Thyroid gland (tissue), 4 donors: ENCODE results near the gene SLC35E1. TPM values are rescaled to one million over a fixed set of nuclear protein-coding genes. Genes with fewer than 3 reads are reported as not detected.
A peak's percentile ranks its signal among the peaks of the same experiment; 100 is the strongest.

Experiments used
- DNase-seq, 2 donors: peaks; one replicate each; pipeline ENCODE4 v3.0.0-alpha.2; 2019
- H3K27ac ChIP-seq, 3 donors: fragments of 200-600 bp; sonication (generic); 1 replicate in 2 of 3; 2 replicates in 1 of 3; pipeline ENCODE4 v1.5.1; 2016 to 2019; ENCODE audit warnings: mild to moderate bottlenecking in 1 of 3, moderate library complexity in 1 of 3
- H3K27me3 ChIP-seq: fragments of 200-600 bp; sonication (generic); one replicate; pipeline ENCODE4 v1.5.1; 2019
- H3K36me3 ChIP-seq, 2 donors: fragments of 200-600 bp; sonication (generic); one replicate each; pipeline ENCODE4 v1.5.1; 2016 to 2019
- H3K4me1 ChIP-seq, 2 donors: fragments of 200-600 bp; sonication (generic); one replicate each; pipeline ENCODE4 v1.5.1; 2017 to 2019
- H3K4me3 ChIP-seq, 3 donors: fragments of 200-600 bp; sonication (generic); replicated peaks in 1 of 3; 1 replicate in 2 of 3; 2 replicates in 1 of 3; pipeline ENCODE4 v1.5.1; 2016; ENCODE audit warnings: mild to moderate bottlenecking in 1 of 3
- H3K9me3 ChIP-seq: fragments of 200-600 bp; sonication (generic); one replicate; pipeline ENCODE4 v1.5.1; 2017
- POLR2A ChIP-seq, 2 donors: fragments of 450-650 bp; IDR thresholded peaks; one replicate each; pipeline ENCODE4 v1.6.1; 2017; ENCODE audit warnings: antibody characterized with exemption in 2 of 2, mild to moderate bottlenecking in 2 of 2, moderate library complexity in 1 of 2
- WGBS, 2 donors: methylation state at CpG; one replicate each; pipeline ENCODE4 v1.1.5; 2017; 5-methylcytosine and 5-hydroxymethylcytosine counted together
- intact Hi-C: fragments of 100-400 bp; cut with DNase I; formaldehyde crosslinking; loops from one replicate; pipeline ENCODE4 v1.15.1; 2023
- total RNA-seq, 4 donors: library from RNA; depleted of rRNA; stranded (reverse); fragments of >200 nt; gene quantifications; one replicate each; pipeline ENCODE4 v1.2.3, GENCODE V29; 2016
- TF ChIP-seq, protein P1 (sequence below), 6 experiments: fragments of 200-600 bp in 3 of 6; fragments of 450-650 bp in 3 of 6; sonication (generic) in 3 of 6; IDR thresholded peaks; one replicate each; pipeline ENCODE4 v1.5.1; 2016 to 2019; ENCODE audit warnings: antibody characterized with exemption in 6 of 6, mild to moderate bottlenecking in 2 of 6, inconsistent platforms in 1 of 6, moderate library complexity in 1 of 6

The SLC35E1 gene
- 10 to 100 TPM; 33.3 to 49.3 (median 38.6) TPM for total RNA-seq

DNA sequence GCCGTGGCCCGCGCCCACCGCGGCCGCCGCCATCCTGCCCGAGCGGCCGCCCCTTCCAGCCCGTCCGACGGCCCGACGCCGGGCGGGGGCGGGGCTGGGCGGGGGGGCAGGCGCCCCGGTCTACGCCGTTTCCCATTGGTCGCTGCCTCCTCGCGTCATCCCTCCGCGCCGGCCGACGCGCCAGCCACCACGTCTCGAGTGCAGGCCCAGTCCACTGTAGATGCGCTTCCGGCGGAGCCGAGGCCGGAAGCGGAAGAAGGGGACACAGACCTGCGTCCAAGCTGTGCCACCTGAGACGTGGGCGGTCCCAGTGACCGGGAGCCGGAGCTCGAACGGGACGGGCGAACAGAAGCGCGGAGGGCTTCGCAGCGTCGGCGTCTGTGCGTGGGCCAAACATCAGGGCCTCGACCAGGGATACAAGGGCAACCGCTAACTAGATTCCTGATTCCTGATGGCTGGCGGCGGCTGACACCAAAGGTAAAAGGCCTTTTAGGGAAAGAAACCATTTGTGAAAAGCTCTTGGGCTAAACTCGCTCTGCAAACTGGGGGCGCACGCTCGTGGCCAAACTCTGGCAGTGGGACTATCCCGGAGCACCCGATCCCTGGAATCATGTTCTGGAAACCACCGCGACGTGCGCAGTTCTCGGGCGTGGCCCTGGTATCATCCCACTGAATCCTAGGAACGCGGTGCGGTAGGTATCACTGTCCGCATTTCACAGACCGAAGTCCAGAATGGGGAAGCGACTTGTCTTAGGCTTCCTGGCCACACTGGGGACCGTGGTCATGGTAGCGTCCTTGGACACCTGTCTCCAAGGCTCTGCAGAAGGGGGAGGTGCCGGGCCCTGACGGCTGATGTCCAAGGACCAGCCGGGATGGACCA lies at the start of gene SLC35E1:
Gene SLC35E1, minus strand, starts transcription at position 84 of the 880 bp plus-strand sequence. Its CDS starts 51 bp downstream, at position 33.
- peaks cover 22 to 23% of the 10 kb centered on the region in 2 donors for H3K36me3 ChIP-seq
- DNase-seq = peak; percentile 97
- WGBS, 2 donors = 1 to 2% methylated on average over 26 to 39 of the region's 83 CpGs
- peaks cover 24 to 25% of the 10 kb centered on the region in 2 donors for H3K4me1 ChIP-seq
- H3K27ac ChIP-seq = peak within 1 kb of the TSS; percentile 56 to 69 (median 68)
- TF ChIP-seq, protein P1, sequence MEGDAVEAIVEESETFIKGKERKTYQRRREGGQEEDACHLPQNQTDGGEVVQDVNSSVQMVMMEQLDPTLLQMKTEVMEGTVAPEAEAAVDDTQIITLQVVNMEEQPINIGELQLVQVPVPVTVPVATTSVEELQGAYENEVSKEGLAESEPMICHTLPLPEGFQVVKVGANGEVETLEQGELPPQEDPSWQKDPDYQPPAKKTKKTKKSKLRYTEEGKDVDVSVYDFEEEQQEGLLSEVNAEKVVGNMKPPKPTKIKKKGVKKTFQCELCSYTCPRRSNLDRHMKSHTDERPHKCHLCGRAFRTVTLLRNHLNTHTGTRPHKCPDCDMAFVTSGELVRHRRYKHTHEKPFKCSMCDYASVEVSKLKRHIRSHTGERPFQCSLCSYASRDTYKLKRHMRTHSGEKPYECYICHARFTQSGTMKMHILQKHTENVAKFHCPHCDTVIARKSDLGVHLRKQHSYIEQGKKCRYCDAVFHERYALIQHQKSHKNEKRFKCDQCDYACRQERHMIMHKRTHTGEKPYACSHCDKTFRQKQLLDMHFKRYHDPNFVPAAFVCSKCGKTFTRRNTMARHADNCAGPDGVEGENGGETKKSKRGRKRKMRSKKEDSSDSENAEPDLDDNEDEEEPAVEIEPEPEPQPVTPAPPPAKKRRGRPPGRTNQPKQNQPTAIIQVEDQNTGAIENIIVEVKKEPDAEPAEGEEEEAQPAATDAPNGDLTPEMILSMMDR (IDR thresholded peaks at IDR 0.05) = no peak
- TF ChIP-seq POLR2A (IDR thresholded peaks at IDR 0.05) = peak in 1 of 2 donors; percentile 87
- no peaks in the 10 kb centered on the region for H3K9me3 ChIP-seq
- peak within 1 kb of the TSS; percentile 75 to 83 (median 81) for H3K4me3 ChIP-seq
- no peaks in the 10 kb centered on the region for H3K27me3 ChIP-seq
- intact Hi-C loops = loop anchor here (5.0 kb wide), 1 partner anchor 55 kb away; the partner anchor contains the start of gene MED26

DNA sequence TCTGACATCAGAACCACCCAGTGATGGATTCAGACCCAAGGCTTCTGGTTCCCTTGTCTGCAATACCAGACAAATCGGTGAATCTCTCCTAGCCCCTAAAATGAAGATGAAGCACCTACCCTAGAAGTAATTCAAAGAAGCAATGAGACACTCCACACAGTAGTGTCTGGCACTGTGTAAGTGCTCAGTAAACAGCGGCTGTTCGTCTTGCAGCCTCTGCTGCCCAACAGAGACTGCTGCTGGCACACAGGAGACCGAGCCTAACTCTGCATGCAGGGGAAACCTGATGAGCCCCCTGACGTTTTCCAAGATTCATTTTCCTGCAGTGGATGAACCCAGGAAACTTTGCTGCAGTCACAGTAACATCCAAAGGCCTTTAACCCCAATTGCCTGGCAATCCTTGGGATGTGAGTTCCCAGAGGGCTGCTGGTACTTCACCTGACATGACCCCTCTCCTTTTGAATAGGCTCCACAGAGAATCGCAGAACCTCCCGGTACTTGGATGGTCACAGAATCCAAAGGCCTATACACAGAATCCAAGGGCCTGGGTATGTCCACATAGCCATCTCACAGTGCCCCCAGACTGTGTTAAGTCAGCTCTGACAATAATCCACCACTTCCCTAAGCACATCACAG lies 49.1 kb upstream of the SLC35E1 start:
- Histone ChIP-seq H3K27ac (no peak overlapping the region), H3K9me3 (no peaks in the 10 kb centered on the region), H3K27me3 (no peaks in the 10 kb centered on the region), H3K4me1 (peaks cover 16 to 23% of the 10 kb centered on the region in 2 donors), H3K36me3 (no peaks in the 10 kb centered on the region), H3K4me3 (no peak overlapping the region)
- TF ChIP-seq, protein P1 (IDR thresholded peaks at IDR 0.05) = no peak
- TF ChIP-seq POLR2A (IDR thresholded peaks at IDR 0.05) = no peak
- intact Hi-C loops = no loop called here
- WGBS, 2 donors = 79 to 86% methylated on average over 5 to 7 of the region's 7 CpGs
- no peak for DNase-seq

DNA sequence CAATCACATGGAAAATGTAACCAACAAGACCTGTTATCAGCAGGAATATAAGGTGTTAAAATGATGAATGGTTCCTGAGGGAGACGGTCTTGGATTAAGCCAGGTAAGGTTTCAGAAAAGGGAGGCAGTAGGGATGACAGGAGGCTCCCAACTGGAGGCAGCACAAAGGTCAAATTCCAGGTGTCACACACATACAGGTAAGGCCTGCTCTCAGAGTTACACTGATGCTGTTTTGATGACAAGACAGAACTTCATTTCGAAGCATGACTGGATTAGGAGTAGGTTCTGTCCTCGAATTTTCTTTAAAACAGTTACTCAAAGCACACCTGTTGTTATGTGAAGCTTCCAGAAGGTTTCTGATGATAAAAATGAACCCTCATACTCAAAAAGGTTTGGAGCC lies 48.4 kb upstream of the SLC35E1 start:
- Histone ChIP-seq H3K4me1 (peaks cover 15 to 20% of the 10 kb centered on the region in 2 donors), H3K9me3 (no peaks in the 10 kb centered on the region), H3K4me3 (no peak overlapping the region), H3K27me3 (no peaks in the 10 kb centered on the region), H3K36me3 (no peaks in the 10 kb centered on the region), H3K27ac (no peak overlapping the region)
- no peak for TF ChIP-seq POLR2A (IDR thresholded peaks at IDR 0.05)
- TF ChIP-seq, protein P1 (IDR thresholded peaks at IDR 0.05) = no peak
- intact Hi-C loops = no loop called here
- no peak for DNase-seq
- 79 to 81% methylated on average over 3 of the region's 3 CpGs for WGBS, 2 donors

DNA sequence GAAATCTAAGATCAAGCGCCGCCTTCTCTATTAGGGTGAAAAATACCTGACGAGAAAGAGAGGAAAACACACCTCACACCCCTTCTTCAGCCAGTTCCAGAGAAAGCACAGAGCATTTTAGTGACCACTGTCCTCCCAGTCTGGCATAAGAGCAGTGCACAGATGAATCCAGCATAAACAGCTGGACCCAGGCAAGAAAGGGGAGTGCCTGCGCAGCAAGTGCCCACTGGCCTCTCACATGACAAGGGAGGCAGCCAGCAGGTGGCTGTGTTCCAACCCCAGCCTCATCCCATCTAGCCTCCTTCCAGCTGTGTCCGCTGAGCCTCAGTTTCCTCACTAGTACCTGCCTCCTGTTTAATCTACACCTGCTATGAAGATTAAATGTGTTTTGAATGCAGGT lies 47.8 kb upstream of the SLC35E1 start:
- TF ChIP-seq, protein P1 (IDR thresholded peaks at IDR 0.05) = no peak
- TF ChIP-seq POLR2A (IDR thresholded peaks at IDR 0.05) = no peak
- Histone ChIP-seq H3K9me3 (no peaks in the 10 kb centered on the region), H3K4me3 (no peak overlapping the region), H3K36me3 (no peaks in the 10 kb centered on the region), H3K4me1 (peaks cover 15 to 23% of the 10 kb centered on the region in 2 donors), H3K27ac (no peak overlapping the region), H3K27me3 (no peaks in the 10 kb centered on the region)
- intact Hi-C loops = no loop called here
- WGBS, 2 donors = 91 to 96% methylated on average over 5 of the region's 5 CpGs
- no peak for DNase-seq
